MM.1S (cell line): ENCODE data around the gene RCAN1.
A peak's percentile ranks its signal among the peaks of the same experiment; 100 is the strongest.

Experiments
- DNase-seq: peaks from one replicate; pipeline ENCODE4 v3.0.0-alpha.2; 2015
- H2AFZ ChIP-seq: fragments of 300-600 bp; sonication (generic); 2 replicates; pipeline ENCODE4 v1.6.0; 2016; ENCODE audit warnings: antibody characterized with exemption, low read length
- H3F3A ChIP-seq: fragments of 300-600 bp; sonication (generic); 2 replicates; pipeline ENCODE4 v1.6.1; 2016; ENCODE audit warnings: mild to moderate bottlenecking, antibody characterized with exemption, low read length, moderate library complexity, mixed read lengths; ENCODE audit not compliant: insufficient read depth
- H3K27ac ChIP-seq: fragments of 300-600 bp; sonication (generic); 2 replicates; pipeline ENCODE4 v1.5.1; 2016; ENCODE audit warnings: mild to moderate bottlenecking, low read length
- H3K27me3 ChIP-seq: fragments of 300-600 bp; sonication (generic); replicated peaks from 2 replicates; pipeline ENCODE4 v1.6.0; 2016; ENCODE audit warnings: low read length; ENCODE audit not compliant: insufficient read depth
- H3K36me3 ChIP-seq: fragments of 300-600 bp; sonication (generic); replicated peaks from 2 replicates; pipeline ENCODE4 v1.6.1; 2016; ENCODE audit warnings: mild to moderate bottlenecking, low read length, mixed read lengths; ENCODE audit not compliant: insufficient read depth
- H3K4me1 ChIP-seq: fragments of 300-600 bp; sonication (generic); 2 replicates; pipeline ENCODE4 v1.6.1; 2016; ENCODE audit warnings: low read length, mixed read lengths
- H3K4me2 ChIP-seq: fragments of 300-600 bp; sonication (generic); 2 replicates; pipeline ENCODE4 v1.6.0; 2016; ENCODE audit warnings: low read depth, low read length
- H3K4me3 ChIP-seq: fragments of 300-600 bp; sonication (generic); 2 replicates; pipeline ENCODE4 v1.5.1; 2016; ENCODE audit warnings: low read length, mixed read lengths
- H3K79me2 ChIP-seq: fragments of 300-600 bp; sonication (generic); 2 replicates; pipeline ENCODE4 v1.6.1; 2016; ENCODE audit warnings: mixed run types, low read length, mixed read lengths
- H3K9ac ChIP-seq: fragments of 300-600 bp; sonication (generic); 2 replicates; pipeline ENCODE4 v1.6.1; 2016; ENCODE audit warnings: low read length, mixed read lengths
- H3K9me2 ChIP-seq: fragments of 300-600 bp; sonication (generic); replicated peaks from 2 replicates; pipeline ENCODE4 v1.6.1; 2016; ENCODE audit warnings: mild to moderate bottlenecking, low read length, mixed read lengths; ENCODE audit not compliant: insufficient read depth
- H3K9me3 ChIP-seq: fragments of 300-600 bp; sonication (generic); replicated peaks from 2 replicates; pipeline ENCODE4 v1.6.1; 2016; ENCODE audit warnings: mild to moderate bottlenecking, low read length, mixed read lengths; ENCODE audit not compliant: insufficient read depth
- H4K20me1 ChIP-seq: fragments of 300-600 bp; sonication (generic); 2 replicates; pipeline ENCODE4 v1.6.1; 2016; ENCODE audit warnings: mild to moderate bottlenecking, low read length, moderate library complexity, mixed read lengths; ENCODE audit not compliant: insufficient read depth
- EZH2 ChIP-seq: fragments of 300-600 bp; sonication (generic); optimal IDR thresholded peaks from 2 replicates; pipeline ENCODE3; 2017; ENCODE audit warnings: low read depth, mild to moderate bottlenecking, antibody characterized with exemption, low read length, mixed read lengths
- EZH2phosphoT487 ChIP-seq: fragments of 300-600 bp; sonication (generic); IDR thresholded peaks from 2 replicates; pipeline ENCODE4 v1.6.1; 2018; ENCODE audit warnings: antibody characterized with exemption, low read length
- TF ChIP-seq, protein P1 (sequence below): fragments of 300-600 bp; sonication (generic); IDR thresholded peaks from 2 replicates; pipeline ENCODE4 v1.5.1; 2016; ENCODE audit warnings: antibody characterized with exemption, low read length, mixed read lengths

Gene RCAN1

DNA sequence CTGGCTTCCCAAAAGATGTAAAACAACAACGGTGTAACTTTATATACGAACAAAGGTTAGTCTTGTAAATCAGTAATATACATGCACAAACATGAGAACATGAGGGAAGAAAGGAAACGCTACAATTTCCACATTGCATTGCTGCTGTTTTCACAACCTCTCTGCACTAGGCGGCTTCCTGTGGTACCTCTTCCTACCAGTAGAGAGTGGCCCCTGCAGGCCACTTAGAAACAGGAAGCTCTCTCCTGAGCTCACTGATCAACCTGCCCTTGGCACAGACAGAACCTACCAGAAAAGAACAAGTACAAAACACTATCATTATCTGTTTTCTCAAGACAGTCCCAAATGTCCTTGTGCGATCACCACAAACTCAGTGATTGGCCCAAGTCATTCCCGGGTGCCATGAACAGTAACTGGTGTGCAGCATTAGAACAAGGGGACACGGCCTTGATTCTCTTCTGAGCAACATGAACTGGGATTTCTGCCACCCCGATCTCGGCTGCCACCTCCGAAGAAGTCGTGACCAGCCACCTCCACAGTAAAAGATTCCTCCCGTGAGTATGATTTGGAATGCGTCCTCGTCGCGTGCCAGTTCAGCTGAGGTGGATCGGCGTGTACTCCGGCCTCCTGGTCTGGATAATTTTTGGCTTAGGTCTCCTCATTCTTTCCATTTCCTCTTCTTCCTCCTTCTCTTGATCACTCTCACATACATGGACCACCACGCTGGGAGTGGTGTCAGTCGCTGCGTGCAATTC, 97.2 kb downstream of the RCAN1 start:
- no peak overlapping the region for H3K9ac ChIP-seq
- no peaks in the 10 kb centered on the region for H3K36me3 ChIP-seq
- DNase-seq, result peak; percentile 20

GRCh38 chr21:34517039-34517438, 97.9 kb downstream of the RCAN1 start:
- Histone ChIP-seq H3K9ac (no peak overlapping the region), H3K4me1 (no peaks in the 10 kb centered on the region), H3K9me2 (no peaks in the 10 kb centered on the region), H3K4me3 (no peak overlapping the region), H3K27ac (no peak overlapping the region), H3K36me3 (no peaks in the 10 kb centered on the region), H4K20me1 (no peaks in the 10 kb centered on the region), H3K4me2 (no peak overlapping the region), H3K9me3 (no peaks in the 10 kb centered on the region), H3K27me3 (no peaks in the 10 kb centered on the region), H2AFZ (no peak overlapping the region), H3K79me2 (no peaks in the 10 kb centered on the region), H3F3A (no peaks in the 10 kb centered on the region)
- no peak for DNase-seq
- TF ChIP-seq, protein P1, sequence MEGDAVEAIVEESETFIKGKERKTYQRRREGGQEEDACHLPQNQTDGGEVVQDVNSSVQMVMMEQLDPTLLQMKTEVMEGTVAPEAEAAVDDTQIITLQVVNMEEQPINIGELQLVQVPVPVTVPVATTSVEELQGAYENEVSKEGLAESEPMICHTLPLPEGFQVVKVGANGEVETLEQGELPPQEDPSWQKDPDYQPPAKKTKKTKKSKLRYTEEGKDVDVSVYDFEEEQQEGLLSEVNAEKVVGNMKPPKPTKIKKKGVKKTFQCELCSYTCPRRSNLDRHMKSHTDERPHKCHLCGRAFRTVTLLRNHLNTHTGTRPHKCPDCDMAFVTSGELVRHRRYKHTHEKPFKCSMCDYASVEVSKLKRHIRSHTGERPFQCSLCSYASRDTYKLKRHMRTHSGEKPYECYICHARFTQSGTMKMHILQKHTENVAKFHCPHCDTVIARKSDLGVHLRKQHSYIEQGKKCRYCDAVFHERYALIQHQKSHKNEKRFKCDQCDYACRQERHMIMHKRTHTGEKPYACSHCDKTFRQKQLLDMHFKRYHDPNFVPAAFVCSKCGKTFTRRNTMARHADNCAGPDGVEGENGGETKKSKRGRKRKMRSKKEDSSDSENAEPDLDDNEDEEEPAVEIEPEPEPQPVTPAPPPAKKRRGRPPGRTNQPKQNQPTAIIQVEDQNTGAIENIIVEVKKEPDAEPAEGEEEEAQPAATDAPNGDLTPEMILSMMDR, result no peak
- no peak for TF ChIP-seq EZH2phosphoT487
- no peak for TF ChIP-seq EZH2

More for the DNA sequence above, 97.2 kb downstream of the RCAN1 start:
- no peaks in the 10 kb centered on the region for H3K4me1 ChIP-seq
- TF ChIP-seq, protein P1, result peak; percentile 22
- TF ChIP-seq EZH2 (no peak), EZH2phosphoT487 (no peak)
- no peak overlapping the region for H2AFZ ChIP-seq
- H3K27me3 ChIP-seq, result no peaks in the 10 kb centered on the region
- H3F3A ChIP-seq, result no peaks in the 10 kb centered on the region
- H3K4me3 ChIP-seq, result no peak overlapping the region
- no peak overlapping the region for H3K4me2 ChIP-seq
- H3K9me3 ChIP-seq, result no peaks in the 10 kb centered on the region
- H3K79me2 ChIP-seq, result no peaks in the 10 kb centered on the region
- no peaks in the 10 kb centered on the region for H3K9me2 ChIP-seq
- no peaks in the 10 kb centered on the region for H4K20me1 ChIP-seq
- no peak overlapping the region for H3K27ac ChIP-seq

GRCh38 chr21:34514576-34515115, 100.3 kb downstream of the RCAN1 start:
- H3K27me3 ChIP-seq, result no peaks in the 10 kb centered on the region
- H3K9ac ChIP-seq, result no peak overlapping the region
- no peaks in the 10 kb centered on the region for H3F3A ChIP-seq
- no peak for DNase-seq
- H3K9me3 ChIP-seq, result no peaks in the 10 kb centered on the region
- no peak overlapping the region for H2AFZ ChIP-seq
- no peak overlapping the region for H3K27ac ChIP-seq
- H3K4me2 ChIP-seq, result no peak overlapping the region
- no peaks in the 10 kb centered on the region for H3K4me1 ChIP-seq
- no peaks in the 10 kb centered on the region for H4K20me1 ChIP-seq
- no peak overlapping the region for H3K4me3 ChIP-seq
- no peaks in the 10 kb centered on the region for H3K79me2 ChIP-seq
- H3K9me2 ChIP-seq, result no peaks in the 10 kb centered on the region
- no peaks in the 10 kb centered on the region for H3K36me3 ChIP-seq
- TF ChIP-seq EZH2phosphoT487 (no peak), EZH2 (no peak)
- TF ChIP-seq, protein P1, result no peak
